NCI-H146 treated with DMSO at 0.1 percent for 48 hours (cell line): ENCODE results near the gene ADCY5.

Experiments used
- DNase-seq: peaks from one replicate; lab custom pipeline; 2025; ENCODE audit not compliant: unreplicated experiment; lab: John Stamatoyannopoulos, UW

ADCY5 gene

GRCh38 chr3:123292321-123293310, 156.3 kb downstream of the ADCY5 start:
- DNase-seq, result no peak

- no peak for DNase-seq
Observed at GRCh38 chr3:123291404-123291803, 157.5 kb downstream of the ADCY5 start.

- no peak for DNase-seq
Observed at GRCh38 chr3:123290962-123291361, 157.9 kb downstream of the ADCY5 start.

- DNase-seq, result no peak
Observed at GRCh38 chr3:123290107-123290930, 158.6 kb downstream of the ADCY5 start.

- DNase-seq, result no peak
Observed at GRCh38 chr3:123289391-123290106, 159.3 kb downstream of the ADCY5 start.

- DNase-seq, result no peak
Observed at GRCh38 chr3:123287962-123288302, 161.0 kb downstream of the ADCY5 start.

GRCh38 chr3:123287051-123287961, 161.6 kb downstream of the ADCY5 start:
- no peak for DNase-seq

GRCh38 chr3:123286308-123287023, 162.4 kb downstream of the ADCY5 start:
- DNase-seq, result no peak

- no peak for DNase-seq
Observed at GRCh38 chr3:123285931-123286307, 163.0 kb downstream of the ADCY5 start.

GRCh38 chr3:123285479-123285878, 163.4 kb downstream of the ADCY5 start:
- no peak for DNase-seq

- no peak for DNase-seq
Observed at GRCh38 chr3:123285066-123285465, 163.8 kb downstream of the ADCY5 start.

GRCh38 chr3:123284399-123285010, 164.4 kb downstream of the ADCY5 start:
- no peak for DNase-seq

GRCh38 chr3:123283657-123284398, 165.1 kb downstream of the ADCY5 start:
- DNase-seq, result no peak

GRCh38 chr3:123283074-123283473, 165.8 kb downstream of the ADCY5 start:
- DNase-seq, result no peak

- DNase-seq, result no peak
Observed at GRCh38 chr3:123282461-123282860, 166.4 kb downstream of the ADCY5 start.

GRCh38 chr3:123281929-123282328, 167.0 kb downstream of the ADCY5 start:
- DNase-seq, result no peak

GRCh38 chr3:123281406-123281805, 167.5 kb downstream of the ADCY5 start:
- DNase-seq, result no peak

GRCh38 chr3:123279121-123279520, 169.8 kb downstream of the ADCY5 start:
- no peak for DNase-seq

- DNase-seq, result no peak
Observed at GRCh38 chr3:123278446-123278845, 170.4 kb downstream of the ADCY5 start.
